Stimulated activated memory B cell treated with anti-CD40 and anti-IgM and Interleukin-4, amounts not matched to agents 10 μg/mL and 1 μg/mL and 100 μg/mL, for 72 hours (primary cell): ENCODE results near the gene CEP72.
"Not testable (repeated sequence)": the region's sequence is repeated elsewhere in the genome, so short reads cannot be mapped to it uniquely, and the experiment has no call there.

Experiments
- ATAC-seq: fragments of 150-1000 bp; cut with Tn5 transposase; 2 replicates; pipeline ENCODE4 v1.10.0; 2021
- H3K27ac Mint-ChIP-seq: one replicate; pipeline ENCODE4 v1.8.0; 2022; ENCODE audit warnings: mild to moderate bottlenecking, mixed read lengths
- H3K27me3 Mint-ChIP-seq: one replicate; pipeline ENCODE4 v1.8.0; 2022; ENCODE audit warnings: mixed read lengths
- H3K36me3 Mint-ChIP-seq: one replicate; pipeline ENCODE4 v1.8.0; 2022; ENCODE audit warnings: mixed read lengths
- H3K4me1 Mint-ChIP-seq: one replicate; pipeline ENCODE4 v1.8.0; 2022; ENCODE audit warnings: mixed read lengths
- H3K4me3 Mint-ChIP-seq: one replicate; pipeline ENCODE4 v1.8.0; 2022; ENCODE audit warnings: mild to moderate bottlenecking, moderate library complexity, mixed read lengths
- H3K9me3 Mint-ChIP-seq: one replicate; pipeline ENCODE4 v1.8.0; 2022; ENCODE audit warnings: mixed read lengths

CEP72 gene

GRCh38 chr5:573976-574375 is 38.2 kb upstream of the CEP72 start:
- Mint-ChIP-seq H3K27me3 (peaks cover 81% of the 10 kb centered on the region), H3K9me3 (peaks cover 23% of the 10 kb centered on the region), H3K4me3 (no peak overlapping the region), H3K27ac (no peak overlapping the region), H3K36me3 (no peaks in the 10 kb centered on the region), H3K4me1 (no peaks in the 10 kb centered on the region)
- ATAC-seq = no peak

GRCh38 chr5:574906-575305 is 37.2 kb upstream of the CEP72 start:
- Mint-ChIP-seq H3K4me3 (no peak overlapping the region), H3K9me3 (peaks cover 23% of the 10 kb centered on the region), H3K27ac (no peak overlapping the region), H3K27me3 (peaks cover 77% of the 10 kb centered on the region), H3K4me1 (no peaks in the 10 kb centered on the region), H3K36me3 (no peaks in the 10 kb centered on the region)
- no peak for ATAC-seq

- Mint-ChIP-seq H3K36me3 (no peaks in the 10 kb centered on the region), H3K9me3 (peaks cover 23% of the 10 kb centered on the region), H3K4me3 (no peak overlapping the region), H3K4me1 (no peaks in the 10 kb centered on the region), H3K27ac (no peak overlapping the region), H3K27me3 (peaks cover 77% of the 10 kb centered on the region)
- ATAC-seq = peak; percentile 5
Measured at GRCh38 chr5:575636-576035, 36.5 kb upstream of the CEP72 start.

- peaks cover 23% of the 10 kb centered on the region for H3K9me3 Mint-ChIP-seq
- not testable (repeated sequence) for H3K4me3 Mint-ChIP-seq, H3K36me3 Mint-ChIP-seq, H3K27ac Mint-ChIP-seq, H3K4me1 Mint-ChIP-seq, ATAC-seq
- H3K27me3 Mint-ChIP-seq = peaks cover 81% of the 10 kb centered on the region
Measured at GRCh38 chr5:577214-577613, 34.9 kb upstream of the CEP72 start.

GRCh38 chr5:577800-578199 is 34.3 kb upstream of the CEP72 start:
- Mint-ChIP-seq H3K27me3 (peaks cover 81% of the 10 kb centered on the region), H3K27ac (no peak overlapping the region), H3K9me3 (peaks cover 23% of the 10 kb centered on the region), H3K4me3 (no peak overlapping the region), H3K36me3 (no peaks in the 10 kb centered on the region), H3K4me1 (no peaks in the 10 kb centered on the region)
- ATAC-seq = no peak

- Mint-ChIP-seq H3K9me3 (peaks cover 29% of the 10 kb centered on the region), H3K27me3 (peaks cover 81% of the 10 kb centered on the region), H3K36me3 (no peaks in the 10 kb centered on the region), H3K4me3 (no peak overlapping the region), H3K27ac (no peak overlapping the region), H3K4me1 (no peaks in the 10 kb centered on the region)
- no peak for ATAC-seq
Measured at GRCh38 chr5:579211-579610, 32.9 kb upstream of the CEP72 start.

GRCh38 chr5:579746-580366 is 32.3 kb upstream of the CEP72 start:
- H3K4me1 Mint-ChIP-seq = no peaks in the 10 kb centered on the region
- H3K36me3 Mint-ChIP-seq = no peaks in the 10 kb centered on the region
- H3K9me3 Mint-ChIP-seq = peaks cover 30% of the 10 kb centered on the region
- peak; percentile 10 for ATAC-seq
- peaks cover 81% of the 10 kb centered on the region for H3K27me3 Mint-ChIP-seq
- H3K4me3 Mint-ChIP-seq = no peak overlapping the region
- no peak overlapping the region for H3K27ac Mint-ChIP-seq

GRCh38 chr5:580436-580835 is 31.7 kb upstream of the CEP72 start:
- Mint-ChIP-seq H3K4me1 (no peaks in the 10 kb centered on the region), H3K27me3 (peaks cover 81% of the 10 kb centered on the region), H3K36me3 (no peaks in the 10 kb centered on the region), H3K9me3 (peaks cover 28% of the 10 kb centered on the region), H3K4me3 (no peak overlapping the region), H3K27ac (no peak overlapping the region)
- no peak for ATAC-seq

GRCh38 chr5:581266-581665 is 30.9 kb upstream of the CEP72 start:
- Mint-ChIP-seq H3K9me3 (peaks cover 21% of the 10 kb centered on the region), H3K4me1 (no peaks in the 10 kb centered on the region), H3K36me3 (no peaks in the 10 kb centered on the region), H3K4me3 (no peak overlapping the region), H3K27me3 (peaks cover 85% of the 10 kb centered on the region), H3K27ac (no peak overlapping the region)
- no peak for ATAC-seq

- no peak overlapping the region for H3K27ac Mint-ChIP-seq
- ATAC-seq = no peak
- H3K27me3 Mint-ChIP-seq = peaks cover 87% of the 10 kb centered on the region
- H3K9me3 Mint-ChIP-seq = peaks cover 18% of the 10 kb centered on the region
- no peaks in the 10 kb centered on the region for H3K4me1 Mint-ChIP-seq
- H3K36me3 Mint-ChIP-seq = no peaks in the 10 kb centered on the region
- H3K4me3 Mint-ChIP-seq = no peak overlapping the region
Measured at GRCh38 chr5:581941-582340, 30.2 kb upstream of the CEP72 start.

- Mint-ChIP-seq H3K9me3 (peaks cover 18% of the 10 kb centered on the region), H3K27me3 (peaks cover 86% of the 10 kb centered on the region)
- H3K4me1 Mint-ChIP-seq, ATAC-seq, H3K27ac Mint-ChIP-seq, H3K36me3 Mint-ChIP-seq, H3K4me3 Mint-ChIP-seq: not testable (repeated sequence)
Measured at GRCh38 chr5:582445-582844, 29.7 kb upstream of the CEP72 start.

- Mint-ChIP-seq H3K9me3 (peaks cover 15% of the 10 kb centered on the region), H3K27me3 (peaks cover 80% of the 10 kb centered on the region), H3K27ac (no peak overlapping the region), H3K4me1 (no peaks in the 10 kb centered on the region), H3K36me3 (no peaks in the 10 kb centered on the region), H3K4me3 (no peak overlapping the region)
- ATAC-seq = no peak
Measured at GRCh38 chr5:582936-583635, 29.1 kb upstream of the CEP72 start.

- no peak overlapping the region for H3K4me3 Mint-ChIP-seq
- H3K36me3 Mint-ChIP-seq = no peaks in the 10 kb centered on the region
- peaks cover 12% of the 10 kb centered on the region for H3K9me3 Mint-ChIP-seq
- peaks cover 74% of the 10 kb centered on the region for H3K27me3 Mint-ChIP-seq
- H3K4me1 Mint-ChIP-seq = no peaks in the 10 kb centered on the region
- no peak overlapping the region for H3K27ac Mint-ChIP-seq
- no peak for ATAC-seq
Measured at GRCh38 chr5:583645-584044, 28.5 kb upstream of the CEP72 start.

- no peak for ATAC-seq
- H3K27ac Mint-ChIP-seq = no peak overlapping the region
- no peak overlapping the region for H3K4me3 Mint-ChIP-seq
- H3K9me3 Mint-ChIP-seq = peaks cover 12% of the 10 kb centered on the region
- H3K4me1 Mint-ChIP-seq = no peaks in the 10 kb centered on the region
- H3K36me3 Mint-ChIP-seq = no peaks in the 10 kb centered on the region
- H3K27me3 Mint-ChIP-seq = peaks cover 70% of the 10 kb centered on the region
Measured at GRCh38 chr5:584216-584615, 27.9 kb upstream of the CEP72 start.

GRCh38 chr5:584846-585245 is 27.3 kb upstream of the CEP72 start:
- Mint-ChIP-seq H3K4me3 (no peak overlapping the region), H3K4me1 (no peaks in the 10 kb centered on the region), H3K9me3 (peaks cover 17% of the 10 kb centered on the region), H3K27me3 (peaks cover 67% of the 10 kb centered on the region), H3K27ac (no peak overlapping the region), H3K36me3 (no peaks in the 10 kb centered on the region)
- no peak for ATAC-seq

- no peak for ATAC-seq
- peaks cover 17% of the 10 kb centered on the region for H3K9me3 Mint-ChIP-seq
- H3K4me3 Mint-ChIP-seq = no peak overlapping the region
- H3K27me3 Mint-ChIP-seq = peaks cover 60% of the 10 kb centered on the region
- H3K27ac Mint-ChIP-seq = no peak overlapping the region
- no peaks in the 10 kb centered on the region for H3K36me3 Mint-ChIP-seq
- no peaks in the 10 kb centered on the region for H3K4me1 Mint-ChIP-seq
Measured at GRCh38 chr5:585556-585955, 26.6 kb upstream of the CEP72 start.
